Erythroblast (primary cell): ENCODE data around the gene C20orf204.

Experiments used
- GATA1 ChIP-seq: IDR thresholded peaks from 2 replicates; pipeline ENCODE4 v1.6.1; 2011; ENCODE audit warnings: low read depth, mild to moderate bottlenecking, control low read depth, low read length, moderate library complexity
- POLR2A ChIP-seq: IDR thresholded peaks from 2 replicates; pipeline ENCODE4 v1.6.1; 2011; ENCODE audit warnings: mild to moderate bottlenecking, low read length

- TF ChIP-seq POLR2A (no peak), GATA1 (no peak)
Measured at GRCh38 chr20:64069209-64069613, 33.2 kb downstream of the C20orf204 start.
